SJSA1 (cell line): ENCODE data around the gene HIP1. TPM values are rescaled to one million over a fixed set of nuclear protein-coding genes. Genes with fewer than 3 reads are reported as not detected.
"Not testable (repeated sequence)": the region's sequence is repeated elsewhere in the genome, so short reads cannot be mapped to it uniquely, and the experiment has no call there.

Experiments
- DNase-seq, 2 experiments: peaks; one replicate each; pipeline ENCODE4 v3.0.0-alpha.2; 2015 to 2020; ENCODE audit warnings: low spot score in 2 of 2, low read depth in 1 of 2
- H3K27ac ChIP-seq: fragments of 250-450 bp; sonication (Bioruptor Pico); 2 replicates; pipeline ENCODE4 v1.5.1; 2020; ENCODE audit warnings: mild to moderate bottlenecking, moderate library complexity
- H3K27me3 ChIP-seq: fragments of 250-450 bp; sonication (Bioruptor Pico); replicated peaks from 2 replicates; pipeline ENCODE4 v1.5.1; 2020; ENCODE audit warnings: mild to moderate bottlenecking, moderate library complexity
- H3K36me3 ChIP-seq: fragments of 250-450 bp; sonication (Bioruptor Pico); 2 replicates; pipeline ENCODE4 v1.5.1; 2020; ENCODE audit warnings: mild to moderate bottlenecking
- H3K4me1 ChIP-seq: fragments of 250-450 bp; sonication (Bioruptor Pico); replicated peaks from 2 replicates; pipeline ENCODE4 v1.6.1; 2021; ENCODE audit warnings: mild to moderate bottlenecking
- H3K4me3 ChIP-seq: fragments of 250-450 bp; sonication (Bioruptor Pico); 2 replicates; pipeline ENCODE4 v1.5.1; 2020; ENCODE audit warnings: mild to moderate bottlenecking
- H3K9me3 ChIP-seq: fragments of 250-450 bp; sonication (Bioruptor Pico); replicated peaks from 2 replicates; pipeline ENCODE4 v1.5.1; 2020; ENCODE audit warnings: mild to moderate bottlenecking
- total RNA-seq: library from RNA; depleted of rRNA; stranded (reverse); fragments of >200 nt; shearing (Covaris generic); gene quantifications from 2 replicates; pipeline ENCODE4 v1.2.3, GENCODE V29; 2014; rRNA removed

HIP1 gene
- total RNA-seq, 1 experiment from 2014 or later: 24.7 TPM

GRCh38 chr7:75492020-75492419, 246.7 kb downstream of the HIP1 start, which contains the start of gene SPDYE5:
TSS of gene SPDYE5 (plus strand) at chr7:75492320. CDS start at chr7:75494048, 1,728 bp downstream.
- not testable (repeated sequence) for H3K9me3 ChIP-seq, DNase-seq, H3K36me3 ChIP-seq, H3K4me3 ChIP-seq, H3K27me3 ChIP-seq, H3K4me1 ChIP-seq, H3K27ac ChIP-seq

- Histone ChIP-seq H3K4me3 (peak within 1 kb of the TSS; percentile 72), H3K27ac (peak within 1 kb of the TSS; percentile 72)
- DNase-seq: peak; percentile 76 to 94
- not testable (repeated sequence) for H3K36me3 ChIP-seq, H3K27me3 ChIP-seq, H3K4me1 ChIP-seq, H3K9me3 ChIP-seq
Observed at GRCh38 chr7:75485979-75486643, 252.6 kb downstream of the HIP1 start, which contains the start of gene POM121C. TSS of gene POM121C (minus strand) at chr7:75486299. CDS start at chr7:75441496, 44,803 bp downstream.

DNA sequence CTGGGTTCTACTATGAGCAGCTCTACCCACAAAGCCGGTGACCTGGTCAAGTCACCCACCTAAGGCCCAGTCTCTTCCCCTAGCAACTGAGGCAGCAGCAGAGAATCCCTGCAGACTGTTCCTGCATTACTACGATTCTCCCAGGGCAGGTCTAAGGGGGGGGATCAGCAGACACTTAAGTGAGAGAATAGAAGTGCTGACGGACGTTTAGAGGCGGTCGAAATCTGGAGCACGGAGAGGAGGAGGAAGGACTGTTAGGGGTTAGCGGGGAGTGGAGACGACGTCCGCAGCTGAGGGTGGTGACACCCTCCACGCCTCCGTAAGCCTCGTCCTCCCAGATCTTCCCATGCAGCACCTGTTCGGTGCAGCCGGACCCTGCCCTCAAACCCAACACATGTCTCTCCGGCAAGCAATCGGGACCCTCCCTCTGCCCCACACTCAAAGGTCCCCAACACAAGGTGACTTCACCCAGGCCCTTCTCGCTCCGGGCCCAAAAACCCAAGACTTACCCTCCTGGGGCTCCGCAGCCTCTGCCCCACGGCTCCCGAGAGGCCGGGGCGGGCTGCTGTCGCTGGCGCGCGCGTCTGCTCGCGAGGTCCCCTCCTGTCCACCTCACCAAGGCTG, 253.3 kb downstream of the HIP1 start:
- H3K36me3 ChIP-seq, H3K4me1 ChIP-seq, H3K27me3 ChIP-seq, H3K9me3 ChIP-seq: not testable (repeated sequence)
- H3K4me3 ChIP-seq: peak overlapping the region; percentile 72
- peak in 1 of 2 experiments; percentile 22 for DNase-seq
- H3K27ac ChIP-seq: peak overlapping the region; percentile 72

Other genes starting within 250 kb of the HIP1 start
- gene SPDYE5, start 246.6 kb downstream of the HIP1 start, total RNA-seq: not detected in 2 replicates
- 15.1 and 30.1 TPM in 2 replicates for gene CCL26, start 33.3 kb upstream of the HIP1 start, total RNA-seq
- 0.45 TPM in 1 of 2 replicates, not detected in the other for gene CCL24, start 74.9 kb upstream of the HIP1 start, total RNA-seq
- gene RHBDD2, start 140.1 kb upstream of the HIP1 start, total RNA-seq: 39.5 and 46.2 TPM in 2 replicates
- 82.8 and 115 TPM in 2 replicates for gene POR, start 176.2 kb upstream of the HIP1 start, total RNA-seq